HepG2 (cell line): ENCODE data around the gene COA4. TPM values are rescaled to one million over a fixed set of nuclear protein-coding genes. Genes with fewer than 3 reads are reported as not detected.

Experiments used
- CCAR2 ChIP-seq: fragments of 200-400 bp; formaldehyde crosslinking; optimal IDR thresholded peaks from 2 replicates; pipeline ENCODE3; 2018; ENCODE audit warnings: low read depth, mild to moderate bottlenecking, low read length, moderate library complexity
- CTCF ChIP-seq: sonication (generic); formaldehyde crosslinking; IDR thresholded peaks from 2 replicates; pipeline ENCODE4 v1.5.0; 2020; ENCODE audit warnings: mild to moderate bottlenecking, missing genetic modification reagents, moderate library complexity
- DMTF1 ChIP-seq: sonication (generic); formaldehyde crosslinking; IDR thresholded peaks from 2 replicates; pipeline ENCODE4 v1.4.0; 2020; ENCODE audit warnings: mild to moderate bottlenecking, missing genetic modification reagents
- ELF1 ChIP-seq: sonication (generic); formaldehyde crosslinking; IDR thresholded peaks from 2 replicates; pipeline ENCODE4 v1.4.0; 2020; ENCODE audit warnings: missing genetic modification reagents
- GLI4 ChIP-seq: sonication (generic); formaldehyde crosslinking; IDR thresholded peaks from 2 replicates; pipeline ENCODE4 v1.5.1; 2020; ENCODE audit warnings: missing genetic modification reagents, mild to moderate bottlenecking, moderate library complexity, borderline replicate concordance
- HNF4G ChIP-seq, 2 experiments: sonication (generic) in 1 of 2; formaldehyde crosslinking in 1 of 2; IDR thresholded peaks; 2 replicates each; pipeline versions ENCODE4 v1.4.0 to v1.6.1; 2011 to 2020; ENCODE audit warnings: borderline replicate concordance in 2 of 2, low read depth in 2 of 2, mild to moderate bottlenecking in 2 of 2, low read length in 1 of 2, missing genetic modification reagents in 1 of 2, moderate library complexity in 1 of 2
- MIER2 ChIP-seq: IDR thresholded peaks from 2 replicates; pipeline ENCODE4 v1.6.1; 2016; ENCODE audit warnings: missing biosample characterization, missing genetic modification reagents
- NPAS2 ChIP-seq: sonication (generic); formaldehyde crosslinking; IDR thresholded peaks from 2 replicates; pipeline ENCODE4 v1.8.0; 2022; ENCODE audit warnings: mild to moderate bottlenecking, missing genetic modification reagents, borderline replicate concordance
- NR1H2 ChIP-seq: sonication (generic); formaldehyde crosslinking; IDR thresholded peaks from 2 replicates; pipeline ENCODE4 v1.8.1; 2022; ENCODE audit warnings: low read depth, missing genetic modification reagents, borderline replicate concordance
- NRL ChIP-seq: sonication (generic); formaldehyde crosslinking; IDR thresholded peaks from 2 replicates; pipeline ENCODE4 v1.5.0; 2020; ENCODE audit warnings: missing genetic modification reagents, mild to moderate bottlenecking, moderate library complexity, borderline replicate concordance
- PLRG1 ChIP-seq: fragments of 450-650 bp; conservative IDR thresholded peaks from 2 replicates; pipeline ENCODE4 v1.6.1; 2016
- SIX4 ChIP-seq: sonication (generic); formaldehyde crosslinking; IDR thresholded peaks from 2 replicates; pipeline ENCODE4 v1.4.0; 2020; ENCODE audit warnings: missing genetic modification reagents
- ZBTB26 ChIP-seq: IDR thresholded peaks from 2 replicates; pipeline ENCODE4 v1.6.1; 2016; ENCODE audit warnings: missing compliant biosample characterization, missing genetic modification reagents, borderline replicate concordance
- ZBTB33 ChIP-seq: sonication (generic); formaldehyde crosslinking; IDR thresholded peaks from 2 replicates; pipeline ENCODE4 v1.4.0; 2020; ENCODE audit warnings: missing genetic modification reagents
- ZBTB38 ChIP-seq: sonication (generic); formaldehyde crosslinking; IDR thresholded peaks from 2 replicates; pipeline ENCODE4 v1.5.1; 2020; ENCODE audit warnings: mild to moderate bottlenecking, missing genetic modification reagents
- ZBTB7B ChIP-seq: sonication (generic); formaldehyde crosslinking; IDR thresholded peaks from 2 replicates; pipeline ENCODE4 v1.4.0; 2020; ENCODE audit warnings: missing genetic modification reagents
- ZNF432 ChIP-seq: sonication (generic); formaldehyde crosslinking; IDR thresholded peaks from 2 replicates; pipeline ENCODE4 v1.5.0; 2020; ENCODE audit warnings: missing genetic modification reagents, mild to moderate bottlenecking, borderline replicate concordance
- ZNF547 ChIP-seq: sonication (generic); formaldehyde crosslinking; IDR thresholded peaks from 2 replicates; pipeline ENCODE4 v1.5.1; 2020; ENCODE audit warnings: mild to moderate bottlenecking, missing genetic modification reagents
- ZNF768 ChIP-seq: sonication (generic); formaldehyde crosslinking; IDR thresholded peaks from 2 replicates; pipeline ENCODE4 v1.4.0; 2020; ENCODE audit warnings: missing genetic modification reagents
- ZNF883 ChIP-seq: sonication (generic); formaldehyde crosslinking; IDR thresholded peaks from 2 replicates; pipeline ENCODE4 v1.5.1; 2020; ENCODE audit warnings: mild to moderate bottlenecking, missing genetic modification reagents; ENCODE audit errors: not compliant biosample characterization
- ZSCAN21 ChIP-seq: sonication (generic); formaldehyde crosslinking; IDR thresholded peaks from 2 replicates; pipeline ENCODE4 v1.8.0; 2022; ENCODE audit warnings: mild to moderate bottlenecking, missing genetic modification reagents, moderate library complexity, borderline replicate concordance
- polyA plus RNA-seq, 8 experiments: library from polyadenylated mRNA; depleted of rRNA in 3 of 8; stranded (reverse) in 7 of 8; unstranded in 1 of 8; fragments of >200 nt; fragmentation: Illumina TruSeq in 4 of 8; extraction: Trizol in 4 of 8; gene quantifications; 2 replicates each; pipeline versions ENCODE4 v1.2.1 to v1.2.3, GENCODE V29; 2011 to 2016; ENCODE audit warnings: low read depth in 4 of 8, missing spikeins in 1 of 8, mixed read lengths in 1 of 8; ENCODE audit not compliant: insufficient read depth in 1 of 8
- total RNA-seq, 5 experiments: library from RNA; depleted of rRNA; stranded (reverse); fragments of >200 nt; fragmentation: Illumina TruSeq; extraction: Trizol; gene quantifications; 2 replicates each; pipeline ENCODE4 v1.2.3, GENCODE V29; 2016; ENCODE audit warnings: low read depth in 1 of 5

Gene COA4
- total and polyA plus RNA-seq, 2 of the 13 experiments (the other 11 are each of a cell fraction or from before 2014, with no cell fraction given), result 107 to 109 TPM

- peak; percentile 9; the same call in 1 of the 2 replicates for TF ChIP-seq CTCF (CRISPR knock-in tag)
- 0 out of 2 replicates have a peak, but pooled peaks have one; percentile 36 for TF ChIP-seq ZBTB7B (CRISPR knock-in tag)
- no peak for TF ChIP-seq MIER2 (CRISPR knock-in tag)
- peak; percentile 96 for TF ChIP-seq ELF1 (CRISPR knock-in tag)
- TF ChIP-seq GLI4 (CRISPR knock-in tag), result no peak
- TF ChIP-seq DMTF1 (CRISPR knock-in tag), result no peak
- TF ChIP-seq ZSCAN21 (CRISPR knock-in tag), result peak; percentile 77; the same call in 1 of the 2 replicates
- TF ChIP-seq PLRG1, result no peak
- no peak for TF ChIP-seq CCAR2
- no peak for TF ChIP-seq SIX4 (CRISPR knock-in tag)
- TF ChIP-seq HNF4G (IDR thresholded peaks at IDR 0.05; ENCODE audit: borderline replicate concordance, low read depth, low read length), result peak; percentile 83
- peak; percentile 86 for TF ChIP-seq HNF4G (CRISPR knock-in tag; IDR thresholded peaks at IDR 0.05; ENCODE audit: borderline replicate concordance, low read depth)
- TF ChIP-seq ZBTB38, result peak; percentile 79
- TF ChIP-seq NRL (CRISPR knock-in tag), result peak; percentile 94
- TF ChIP-seq NPAS2, result no peak
- TF ChIP-seq NR1H2, result no peak; the same call in 1 of the 2 replicates
- TF ChIP-seq ZNF547 (CRISPR knock-in tag), result peak; percentile 73
- TF ChIP-seq ZNF883, result peak; percentile 89
- TF ChIP-seq ZNF432 (CRISPR knock-in tag), result no peak
- TF ChIP-seq ZNF768 (CRISPR knock-in tag), result peak; percentile 75
- TF ChIP-seq ZBTB26 (CRISPR knock-in tag), result no peak; the same call in none of the 2 replicates
- TF ChIP-seq ZBTB33 (CRISPR knock-in tag), result peak; percentile 25; the same call in 1 of the 2 replicates
Observed at GRCh38 chr11:73876424-73877310, at the start of gene COA4, which contains the start of gene PAAF1 (continued).
